Heart left ventricle (tissue), 16 donors: ENCODE results near the gene NFIC. TPM values are rescaled to one million over a fixed set of nuclear protein-coding genes. Genes with fewer than 3 reads are reported as not detected.

Source experiments
- ATAC-seq, 4 donors: fragments of 200-7000 bp; cut with Tn5 transposase; one replicate each; pipeline ENCODE4 v1.9.1; 2020 to 2022; ENCODE audit warnings: moderate library complexity in 4 of 4, mild to moderate bottlenecking in 3 of 4, moderate number of reproducible peaks in 1 of 4
- DNase-seq, 5 donors: peaks; one replicate each; pipeline ENCODE4 v3.0.0-alpha.2; 2020
- H3K27ac ChIP-seq, 12 donors: fragments of 200-600 bp; sonication (generic) in 4 of 12; one replicate each; pipeline versions ENCODE4 v1.5.0 to v1.8.0; 2016 to 2022; ENCODE audit warnings: mild to moderate bottlenecking in 2 of 12
- H3K27me3 ChIP-seq, 9 donors: fragments of 200-600 bp; sonication (generic) in 2 of 9; one replicate each; pipeline versions ENCODE4 v1.5.1 to v1.8.0; 2016 to 2022; ENCODE audit warnings: mild to moderate bottlenecking in 3 of 9
- H3K36me3 ChIP-seq, 9 donors: fragments of 200-600 bp; sonication (generic) in 2 of 9; one replicate each; pipeline versions ENCODE4 v1.5.0 to v1.8.0; 2018 to 2022; ENCODE audit warnings: mild to moderate bottlenecking in 2 of 9
- H3K4me1 ChIP-seq, 12 donors: fragments of 200-600 bp; sonication (generic) in 4 of 12; one replicate each; pipeline versions ENCODE4 v1.5.0 to v1.8.0; 2016 to 2022; ENCODE audit warnings: mild to moderate bottlenecking in 3 of 12
- H3K4me3 ChIP-seq, 12 donors: fragments of 200-600 bp; sonication (generic) in 4 of 12; one replicate each; pipeline versions ENCODE4 v1.5.0 to v1.8.0; 2017 to 2022; ENCODE audit warnings: mild to moderate bottlenecking in 9 of 12, moderate library complexity in 4 of 12
- H3K9me3 ChIP-seq, 12 donors: fragments of 200-600 bp; sonication (generic) in 4 of 12; one replicate each; pipeline versions ENCODE4 v1.5.0 to v1.8.0; 2016 to 2022; ENCODE audit warnings: mild to moderate bottlenecking in 1 of 12
- CTCF ChIP-seq, 12 donors: fragments of 200-600 bp; sonication (generic) in 4 of 12; IDR thresholded peaks; one replicate each; pipeline versions ENCODE4 v1.5.0 to v1.8.0; 2018 to 2022; ENCODE audit warnings: antibody characterized with exemption in 12 of 12, mild to moderate bottlenecking in 5 of 12
- POLR2A ChIP-seq, 2 donors: fragments of 450-650 bp; IDR thresholded peaks; one replicate each; pipeline ENCODE4 v1.6.1; 2017; ENCODE audit warnings: antibody characterized with exemption in 2 of 2, mild to moderate bottlenecking in 2 of 2, moderate library complexity in 2 of 2
- WGBS, 4 donors: extraction: QIAGEN DNeasy Blood & Tissue Kit in 2 of 4; methylation state at CpG; one replicate each; pipeline versions ENCODE4 v1.1.5 to v1.1.7; 2013 to 2018; 5-methylcytosine and 5-hydroxymethylcytosine counted together
- intact Hi-C, 10 donors: fragments of 100-400 bp; cut with DNase I; formaldehyde crosslinking; loops; one replicate each; pipeline versions ENCODE4 v1.11.1 to v1.14.2; 2022
- polyA plus RNA-seq, 2 donors: library from polyadenylated mRNA; stranded (reverse); fragments of 200-250 nt; gene quantifications; one replicate each; pipeline ENCODE4 v1.2.3, GENCODE V29; 2013
- total RNA-seq, 9 donors: library from RNA; depleted of rRNA in 2 of 9; stranded (reverse); fragments of >200 nt in 2 of 9; fragmentation: NEBNext Ultra II Directional in 3 of 9; extraction: Animal tissue kit (Norgen Biotek cat#: 25700) in 3 of 9; gene quantifications; one replicate each; pipeline versions ENCODE4 v1.1.0 to v1.2.4, GENCODE V29; 2016 to 2023
- donor health status: ischemic (EF 13 %, LVEDD 7.1; RV severe dilation, severe dysfunction).
- donor health status: healthy with polysubstance abuse.
- donor health status: DM: no; HTN: yes; CAD: no.
- donor health status: DM: no; HTN: no; CAD: no.
- donor health status: ischemic (EF 25% LVEDD 6.9; RV normal size, moderate dysfunction).
- donor health status: ischemic (EF 25% LVEDD 5.7; RV mildly dilated, moderate dysfunction).
- donor health status: healthy.
- donor health status: DM: yes; HTN: yes; CAD: no.
- donor health status: ischemic (EF 35%, LVEDD 5.7; RV mildly dilated, moderate dysfunction).
- donor health status: nonischemic (EF 11% LVEDD 7.7; RV severe dilation, severe dysfunction).
- donor health status: DM: yes; HTN: yes; CAD: no.
- donor health status: PGD.
- donor health status: ischemic (EF 29% LVEDD 5.4; RV normal size, mild dysfunction).
- donor health status: nonischemic (EF 23%, LVEDD 6.1; RV moderate dilation, normal function).

NFIC gene
- total and polyA plus RNA-seq, 11 donors: 107 to 267 (median 159) TPM

- intact Hi-C loops: loop anchor here in 4 of 10 donors (5.0 kb wide), 2 partner anchors 38 to 63 kb away; no protein-coding TSS in a partner anchor
- Histone ChIP-seq H3K36me3 (peaks cover 0 to 4% (median 0%) of the 10 kb centered on the region in 9 donors), H3K9me3 (no peaks in the 10 kb centered on the region), H3K4me1 (peaks cover 6 to 72% (median 41%) of the 10 kb centered on the region in 12 donors), H3K4me3 (no peak overlapping the region), H3K27ac (peak overlapping the region in 7 of 12 donors; percentile 14 to 100 (median 96)), H3K27me3 (no peaks in the 10 kb centered on the region)
- TF ChIP-seq CTCF (IDR thresholded peaks at IDR 0.05) (no peak), POLR2A (IDR thresholded peaks at IDR 0.05) (no peak)
- WGBS, 4 donors: 75 to 82% (median 77%) methylated on average over 4 of the region's 4 CpGs
- DNase-seq: no peak
- ATAC-seq: no peak
Observed at GRCh38 chr19:3364501-3364858, 1.9 kb upstream of the NFIC start.

GRCh38 chr19:3365093-3365835 is 1.1 kb upstream of the NFIC start:
- peaks cover 0 to 4% (median 0%) of the 10 kb centered on the region in 9 donors for H3K36me3 ChIP-seq
- ATAC-seq (no peak), DNase-seq (peak in 2 of 5 donors; percentile 61 to 72)
- intact Hi-C loops: loop anchor here in 3 of 10 donors (5.0 kb wide), 2 partner anchors 37 to 42 kb away; no protein-coding TSS in a partner anchor
- H3K27me3 ChIP-seq: no peaks in the 10 kb centered on the region
- no peaks in the 10 kb centered on the region for H3K9me3 ChIP-seq
- no peak for TF ChIP-seq CTCF (IDR thresholded peaks at IDR 0.05)
- no peak for TF ChIP-seq POLR2A (IDR thresholded peaks at IDR 0.05)
- peak overlapping the region; percentile 94 to 100 (median 97) for H3K27ac ChIP-seq
- WGBS, 4 donors: 32 to 66% (median 36%) methylated on average over 5 to 9 of the region's 9 CpGs
- H3K4me3 ChIP-seq: peak overlapping the region; percentile 75 to 97 (median 82)
- peaks cover 6 to 80% (median 48%) of the 10 kb centered on the region in 12 donors for H3K4me1 ChIP-seq

GRCh38 chr19:3366753-3367627 is 607 bp downstream of the NFIC start:
- Histone ChIP-seq H3K27ac (peak overlapping the region; percentile 94 to 100 (median 97)), H3K4me1 (peaks cover 6 to 78% (median 43%) of the 10 kb centered on the region in 12 donors), H3K9me3 (no peaks in the 10 kb centered on the region), H3K27me3 (no peaks in the 10 kb centered on the region), H3K4me3 (peak overlapping the region; percentile 75 to 97 (median 82)), H3K36me3 (peaks cover 0 to 4% (median 0%) of the 10 kb centered on the region in 9 donors)
- intact Hi-C loops: loop anchor here in 6 of 10 donors (1.0 to 5.0 kb wide), 5 partner anchors 8 to 40 kb away; no protein-coding TSS in a partner anchor
- 0 to 2% (median 1%) methylated on average over 8 to 65 of the region's 65 CpGs for WGBS, 4 donors
- ATAC-seq (peak; percentile 1 to 51 (median 33)), DNase-seq (peak in 4 of 5 donors; percentile 64 to 78 (median 75))
- no peak for TF ChIP-seq CTCF (IDR thresholded peaks at IDR 0.05)
- peak in 1 of 2 donors; percentile 23 for TF ChIP-seq POLR2A (IDR thresholded peaks at IDR 0.05)
